ENCODE data around the gene GRAP2. TPM values are rescaled to one million over a fixed set of nuclear protein-coding genes. Genes with fewer than 3 reads are reported as not detected.

The GRAP2 gene
- total RNA-seq, 1 donor from 2014 or later: 2.7 TPM

DNA sequence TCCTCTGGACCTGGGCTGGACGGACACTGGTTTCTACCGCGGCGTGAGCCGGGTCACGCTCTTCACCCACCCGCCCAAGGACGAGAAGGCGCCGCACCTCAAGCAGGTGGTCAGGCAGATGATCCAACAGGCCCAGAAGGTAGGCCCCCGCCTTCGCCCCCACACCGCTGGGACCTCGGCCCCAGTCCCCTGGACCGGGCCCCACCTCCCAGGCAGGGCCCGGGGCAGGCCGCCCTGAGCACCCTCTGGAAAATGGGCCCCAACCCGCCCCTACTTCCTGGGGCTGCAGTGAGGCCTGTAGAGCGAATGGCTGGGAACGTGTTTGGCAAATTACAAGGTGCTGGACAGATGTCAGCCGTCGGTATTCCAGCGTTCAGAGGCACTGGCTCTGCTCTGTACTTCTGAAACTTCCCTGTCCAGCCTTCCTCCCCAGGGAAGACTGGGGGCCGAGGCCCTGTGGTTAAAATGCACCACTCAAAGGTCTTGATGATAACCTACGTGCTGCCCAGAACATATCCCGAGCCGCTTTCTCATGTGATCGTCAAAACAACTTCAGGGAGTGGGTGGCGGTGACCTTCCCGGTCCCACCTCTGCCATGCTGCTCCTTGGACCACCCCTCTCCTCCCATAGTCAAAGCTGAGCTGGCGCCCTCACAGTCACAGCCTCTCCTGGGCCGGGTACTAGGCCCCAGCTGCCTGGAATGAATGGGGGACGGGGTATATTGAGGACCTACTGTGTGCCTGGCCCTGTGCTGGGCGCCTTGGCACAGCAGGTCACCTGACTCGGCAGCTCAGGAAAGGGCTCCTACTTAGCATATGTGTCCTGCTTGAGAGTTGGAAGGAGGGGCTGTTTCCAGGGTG is 94.7 kb downstream of the GRAP2 start:
- DNase-seq: no peak

DNA sequence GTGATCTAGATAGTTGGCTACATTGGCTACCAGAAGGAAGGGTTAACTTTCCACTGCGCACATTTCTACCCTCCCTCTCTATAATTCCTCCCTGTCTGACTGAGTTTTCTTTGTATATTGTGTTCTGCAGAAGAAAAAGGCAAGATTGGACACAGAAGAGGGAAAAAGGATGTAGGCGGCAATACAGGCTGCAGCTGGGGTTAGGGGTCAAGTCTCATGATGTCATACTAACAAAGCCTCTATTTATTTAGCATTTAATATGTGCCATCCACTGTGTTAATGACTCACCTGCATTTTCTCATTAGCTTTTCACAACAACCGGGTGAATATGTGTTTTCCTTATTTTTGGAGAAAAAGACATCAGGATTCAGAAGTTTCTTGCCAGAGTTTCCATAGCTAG is 95.8 kb downstream of the GRAP2 start:
- no peak for DNase-seq

DNA sequence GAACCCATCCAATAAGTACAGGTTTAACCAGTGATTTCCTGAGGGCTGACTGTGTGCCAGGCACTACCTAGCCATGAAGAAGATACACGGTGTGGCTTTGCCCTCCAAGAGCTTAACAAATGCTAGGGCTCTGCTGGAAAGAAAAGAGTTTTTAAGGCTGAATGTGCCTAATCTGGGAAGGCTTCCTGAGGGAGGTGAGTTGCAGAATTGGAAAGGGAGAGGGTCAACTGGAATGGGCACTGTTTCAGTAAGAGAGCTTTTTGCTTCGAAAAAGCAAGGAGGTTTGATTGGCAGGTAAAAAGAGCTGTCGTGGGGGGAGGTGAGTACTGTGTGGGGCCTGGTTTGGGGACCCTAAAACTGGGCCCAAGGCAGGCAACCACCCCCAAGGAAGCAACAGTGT is 96.5 kb downstream of the GRAP2 start:
- no peak for DNase-seq

DNA sequence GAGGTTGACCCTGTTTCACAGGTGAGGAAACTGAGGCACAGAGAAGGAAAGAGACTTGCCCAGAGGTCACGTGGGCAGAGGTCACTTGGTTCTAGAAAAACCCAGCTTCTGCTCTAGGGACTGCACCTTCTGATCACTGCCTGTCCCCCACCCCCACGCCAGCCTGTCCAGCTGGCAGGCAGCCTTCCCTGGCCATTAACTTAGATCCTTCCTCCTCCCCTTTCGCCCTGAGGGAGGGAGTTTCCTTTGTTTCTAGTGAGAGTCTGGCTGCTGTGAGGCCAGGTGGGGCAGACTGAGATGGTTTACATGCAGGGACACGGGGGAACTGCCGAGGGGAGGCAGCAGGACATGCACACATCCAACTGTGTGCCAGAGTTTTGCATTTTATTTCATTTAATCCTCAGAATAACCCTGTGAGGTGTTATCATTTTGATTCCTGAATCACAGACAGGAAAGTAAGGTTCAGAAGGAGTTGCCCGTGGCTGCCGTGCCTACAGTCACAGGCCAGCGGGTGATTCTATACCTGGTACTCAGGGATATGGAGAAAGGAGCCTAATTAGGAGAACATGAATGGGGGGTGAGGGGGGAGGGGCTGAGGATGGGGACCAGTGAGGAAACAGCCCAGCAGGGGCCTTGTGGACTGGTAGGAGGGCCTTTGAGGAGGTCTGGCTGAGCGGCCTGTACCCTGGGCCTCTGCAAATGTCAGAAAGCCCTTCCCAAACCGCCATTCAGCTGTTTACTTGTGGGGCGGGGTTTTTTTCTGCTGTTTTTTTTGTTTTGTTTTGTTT is 97.2 kb downstream of the GRAP2 start:
- no peak for DNase-seq

DNA sequence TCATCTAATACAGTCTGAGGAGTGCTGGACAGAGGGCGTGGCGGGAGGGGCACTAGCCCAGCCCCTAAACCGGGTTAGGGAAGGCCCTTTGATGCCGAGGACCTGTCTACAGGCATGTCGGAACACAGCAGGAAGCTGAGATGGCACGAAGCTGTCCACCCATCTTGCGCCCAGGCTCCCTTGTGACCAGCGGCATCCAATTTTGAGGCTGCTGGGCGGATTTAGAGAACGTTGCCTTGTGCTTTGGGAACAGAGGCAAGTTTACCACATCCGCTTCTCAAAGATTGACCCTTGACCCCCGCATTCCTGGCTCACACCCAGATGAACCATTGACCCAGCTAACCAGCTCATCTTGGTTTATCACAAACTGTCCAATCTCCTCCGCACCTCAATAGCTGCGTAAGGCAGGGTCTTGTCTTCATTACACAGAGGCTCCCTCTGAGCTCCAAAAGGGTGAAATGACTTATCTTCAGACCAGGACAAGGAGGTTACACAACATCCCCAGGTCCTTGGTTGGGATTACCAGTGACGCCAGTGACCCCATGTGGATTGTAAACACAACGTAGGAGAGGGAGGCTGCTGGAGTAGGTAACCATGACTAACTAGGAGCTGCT is 98.4 kb downstream of the GRAP2 start:
- DNase-seq: no peak

DNA sequence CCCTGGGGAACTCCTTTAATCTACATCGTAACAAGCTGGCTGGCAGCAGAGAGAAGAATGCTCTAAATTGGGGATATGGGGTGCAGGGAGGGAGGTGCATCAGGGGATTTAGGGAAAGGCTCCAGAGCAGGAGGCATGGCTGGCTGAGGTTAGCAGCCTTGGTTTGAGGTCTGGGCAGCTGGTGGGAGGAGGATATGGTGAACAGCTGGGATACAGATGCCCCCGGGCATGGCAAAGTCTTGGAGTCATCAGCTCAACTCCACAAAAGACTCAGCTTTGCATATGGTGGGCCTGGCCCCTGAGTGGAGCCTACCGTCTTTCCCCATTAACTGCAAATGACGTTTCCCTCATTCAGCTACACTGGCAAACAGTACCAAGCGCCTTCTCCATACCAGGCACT is 99.3 kb downstream of the GRAP2 start:
- no peak for DNase-seq

DNA sequence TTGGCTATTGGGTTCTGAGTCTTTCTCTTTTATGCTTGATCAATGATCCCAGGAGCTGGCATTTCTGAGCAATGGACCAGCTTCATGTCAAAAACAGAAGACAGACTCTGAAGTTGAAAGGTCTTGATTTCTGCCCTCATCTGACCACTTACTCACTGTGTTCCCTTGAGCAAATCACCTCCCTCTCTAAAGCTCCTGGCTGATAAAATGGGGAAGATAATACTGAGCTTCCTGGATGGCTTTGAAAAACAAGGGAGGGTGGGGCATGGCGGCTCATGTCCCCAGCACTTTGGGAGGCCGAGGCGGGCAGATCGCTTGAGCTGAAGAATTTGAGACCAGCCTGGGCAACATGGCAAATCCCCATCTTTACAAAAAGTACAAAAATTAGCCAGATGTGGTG is 100.2 kb downstream of the GRAP2 start:
- DNase-seq: no peak

DNA sequence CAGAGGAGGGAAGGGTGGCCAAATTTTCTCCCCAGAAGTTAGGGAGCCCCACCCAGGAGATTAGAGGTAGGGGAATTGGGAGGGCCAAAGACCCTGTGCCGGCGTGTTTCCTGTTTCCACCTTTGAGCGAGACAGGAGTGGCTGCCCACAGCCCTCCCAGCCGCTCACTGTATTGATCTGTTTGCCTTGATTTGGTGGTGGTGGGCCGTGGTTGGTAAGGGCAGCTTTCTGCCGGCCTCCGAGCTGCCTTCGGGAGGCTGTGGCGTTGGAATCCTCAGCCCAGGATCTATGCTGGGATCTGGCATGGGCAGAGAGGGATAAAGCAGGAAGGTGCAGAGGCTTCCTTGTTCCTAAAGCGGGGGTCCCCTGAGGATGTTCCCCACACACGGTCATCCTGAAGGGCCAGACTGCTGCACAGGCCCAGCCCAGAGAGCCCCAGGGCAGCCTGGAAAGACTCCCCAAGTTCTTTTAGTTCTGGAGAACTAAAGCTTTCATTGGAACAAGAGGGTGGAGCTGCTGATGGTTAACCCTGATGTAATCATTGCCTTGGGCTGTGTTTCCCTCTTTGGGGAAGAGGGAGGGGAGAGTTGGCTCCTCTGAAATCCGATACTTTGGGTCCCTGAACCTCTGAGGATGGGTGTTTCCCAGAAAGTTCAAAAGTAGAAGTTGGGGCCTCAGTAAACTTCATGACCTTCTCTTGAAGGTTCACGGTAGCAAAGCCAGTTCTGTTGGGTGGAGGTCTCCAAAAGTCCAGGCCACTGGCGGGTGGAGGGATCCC is 101.1 kb downstream of the GRAP2 start:
- DNase-seq: no peak

DNA sequence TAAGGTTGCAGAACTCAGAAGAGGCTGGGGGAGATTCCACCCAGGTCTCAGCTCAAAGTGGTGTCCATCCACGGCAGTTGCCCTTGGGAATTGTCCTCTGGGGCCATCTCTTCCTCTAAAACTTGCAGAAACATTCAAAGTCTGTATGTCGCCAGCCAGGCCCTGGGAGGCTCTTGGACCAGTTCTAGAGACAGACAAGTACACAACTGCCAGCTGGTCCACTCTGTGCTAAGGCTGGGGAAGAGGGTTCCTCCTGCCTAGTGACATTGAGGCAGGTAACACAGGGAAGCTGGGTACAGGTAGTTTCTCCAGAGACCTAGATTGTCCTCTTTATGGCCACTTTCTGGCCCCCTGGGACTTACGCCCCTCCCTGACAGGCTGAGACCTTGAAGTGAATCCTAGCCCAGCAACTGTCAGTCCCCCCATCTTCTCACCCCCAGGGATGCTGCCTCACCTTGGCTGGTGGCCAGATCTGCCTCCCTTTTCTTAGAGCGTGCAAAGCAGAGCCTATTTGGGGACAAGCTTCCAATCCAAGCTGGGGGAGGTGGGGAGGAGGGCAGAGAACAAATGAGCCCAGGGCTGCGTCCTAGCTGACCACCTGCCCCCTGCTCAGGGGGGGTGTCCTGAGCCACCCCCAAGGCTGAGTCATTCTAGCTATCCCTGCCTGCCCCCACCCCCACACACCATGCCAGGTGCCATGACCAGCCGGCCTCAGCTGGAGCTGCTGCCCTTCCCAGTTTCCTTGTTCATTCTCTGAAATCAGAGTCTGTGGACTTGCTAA is 102.2 kb downstream of the GRAP2 start:
- DNase-seq: no peak

DNA sequence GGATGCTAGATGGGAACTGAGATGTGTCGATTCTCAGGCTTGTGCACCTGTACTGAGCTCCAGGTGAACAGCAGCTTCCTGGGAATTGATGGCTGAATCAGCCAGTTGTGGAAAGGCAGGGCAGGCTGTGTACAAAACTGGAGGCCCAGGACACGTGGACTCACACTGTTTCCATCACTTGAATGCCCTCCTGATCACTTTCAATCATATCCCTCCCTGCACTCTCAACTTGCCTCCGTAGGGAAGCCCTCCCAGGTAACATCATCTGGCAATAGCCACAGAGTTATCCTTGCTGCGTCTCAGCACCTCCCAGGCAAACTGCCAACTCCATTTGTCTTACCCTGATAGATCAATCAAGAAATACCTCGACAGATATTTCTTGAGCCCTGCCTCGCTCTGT is 104.0 kb downstream of the GRAP2 start:
- no peak for DNase-seq

DNA sequence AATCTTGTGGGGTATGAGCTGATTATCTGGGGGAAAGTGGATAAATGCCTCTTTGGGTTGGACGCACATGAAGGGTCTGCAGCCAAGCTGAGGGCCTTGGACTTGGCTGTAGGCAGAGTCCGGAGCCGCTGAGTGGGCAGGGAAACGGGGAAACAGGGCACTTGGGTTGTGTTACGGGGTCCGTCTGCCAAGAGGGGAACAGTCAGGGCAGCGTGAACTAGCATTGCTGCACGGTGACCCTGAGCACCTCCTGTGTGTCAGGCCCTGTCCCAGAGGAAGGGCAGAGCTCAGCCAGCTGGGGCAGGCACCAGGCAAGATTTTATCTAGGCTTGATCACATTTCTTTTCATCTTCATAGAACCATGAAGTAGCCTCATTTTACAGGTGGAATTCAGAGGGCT is 105.8 kb downstream of the GRAP2 start:
- DNase-seq: no peak

DNA sequence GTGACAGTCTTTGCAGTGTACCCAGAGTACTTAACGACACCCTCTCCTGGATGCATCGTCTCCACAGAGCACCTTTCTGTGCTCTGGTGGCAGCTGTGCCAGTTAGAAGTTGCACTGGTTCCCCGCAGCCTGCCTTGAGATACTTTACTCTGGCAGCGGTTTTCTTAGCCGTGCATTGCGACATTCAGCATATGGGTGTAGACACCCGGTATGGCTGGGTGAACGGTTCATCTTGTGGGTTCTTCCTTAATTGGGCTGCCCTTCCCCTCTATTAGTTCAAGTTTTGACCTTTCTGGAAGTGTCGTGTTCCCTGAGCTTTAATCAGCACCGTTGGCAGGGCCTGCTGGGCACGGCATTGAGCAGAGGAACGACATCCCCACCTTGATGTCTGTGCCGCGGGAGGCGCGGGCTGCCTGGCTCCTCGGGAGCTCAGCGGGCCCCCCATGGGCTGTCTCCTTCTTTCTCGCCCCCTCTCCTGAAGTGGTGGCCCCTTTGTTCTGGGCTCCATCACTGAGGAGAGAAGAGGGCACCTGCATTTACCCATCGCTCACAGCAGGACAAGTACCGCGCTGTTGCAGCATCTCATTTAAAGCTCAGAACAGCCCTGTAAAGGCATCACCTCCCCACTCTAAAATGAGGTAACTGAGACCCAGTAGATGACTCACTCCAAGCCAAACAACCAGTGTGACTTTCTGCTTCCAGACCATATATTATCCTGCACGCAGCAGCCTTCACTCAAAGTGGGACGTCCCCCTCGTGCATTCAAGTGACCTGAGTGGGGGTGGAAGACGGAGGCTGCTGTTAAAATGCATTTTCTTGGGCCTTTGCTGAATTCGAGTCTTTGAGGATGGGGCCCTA is 107.2 kb downstream of the GRAP2 start:
- DNase-seq: no peak

DNA sequence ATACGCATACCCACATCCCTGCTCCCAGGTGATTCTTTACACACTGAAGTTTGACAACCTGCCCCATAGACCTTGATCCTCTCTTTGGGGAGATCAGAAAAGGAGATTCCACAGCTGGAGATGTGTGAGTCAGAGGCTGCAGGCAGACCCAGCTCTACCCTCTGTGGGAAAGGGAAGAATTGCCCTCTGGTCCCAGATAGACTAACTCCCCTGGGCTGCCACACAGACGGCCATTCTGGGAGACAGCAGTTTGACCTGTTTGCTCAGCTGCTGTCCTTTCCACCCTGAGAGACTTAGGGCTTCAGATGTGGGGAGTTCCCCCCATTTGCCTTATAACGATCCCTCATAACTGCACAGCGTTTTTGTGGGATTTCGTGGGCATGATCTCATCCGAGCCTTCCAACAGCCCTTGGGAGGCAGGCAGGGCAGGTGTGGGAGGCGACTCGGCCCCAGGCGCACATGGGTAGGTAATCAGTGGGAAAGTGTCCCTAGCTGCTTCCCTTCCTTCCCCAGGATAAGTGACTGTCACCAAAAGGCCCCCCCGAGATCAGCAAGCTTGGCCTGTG is 107.9 kb downstream of the GRAP2 start:
- DNase-seq: no peak

DNA sequence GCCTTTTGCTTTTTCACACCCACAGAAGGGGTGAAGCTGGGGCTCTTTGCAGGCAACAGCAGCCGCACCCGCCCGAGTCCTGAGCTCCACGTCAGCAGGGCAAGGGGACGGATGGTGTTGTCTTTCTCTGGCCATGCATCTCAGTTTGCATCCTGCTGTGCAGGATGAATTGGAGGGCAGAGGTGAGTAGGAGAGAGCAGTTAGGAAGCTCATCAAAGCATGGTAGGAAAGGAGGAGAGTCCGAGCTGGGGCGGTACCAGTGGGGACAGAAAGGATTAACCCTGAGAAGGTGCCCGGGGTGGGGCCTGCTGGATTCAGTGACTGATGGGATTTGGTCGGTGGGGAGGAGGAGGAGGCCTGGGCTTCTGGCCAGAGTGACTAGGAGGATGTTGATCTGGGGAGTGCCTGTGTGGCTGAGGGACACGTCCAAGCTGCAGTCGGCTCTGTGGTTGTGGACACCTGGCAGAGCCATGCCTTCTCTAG is 108.4 kb downstream of the GRAP2 start:
- no peak for DNase-seq

DNA sequence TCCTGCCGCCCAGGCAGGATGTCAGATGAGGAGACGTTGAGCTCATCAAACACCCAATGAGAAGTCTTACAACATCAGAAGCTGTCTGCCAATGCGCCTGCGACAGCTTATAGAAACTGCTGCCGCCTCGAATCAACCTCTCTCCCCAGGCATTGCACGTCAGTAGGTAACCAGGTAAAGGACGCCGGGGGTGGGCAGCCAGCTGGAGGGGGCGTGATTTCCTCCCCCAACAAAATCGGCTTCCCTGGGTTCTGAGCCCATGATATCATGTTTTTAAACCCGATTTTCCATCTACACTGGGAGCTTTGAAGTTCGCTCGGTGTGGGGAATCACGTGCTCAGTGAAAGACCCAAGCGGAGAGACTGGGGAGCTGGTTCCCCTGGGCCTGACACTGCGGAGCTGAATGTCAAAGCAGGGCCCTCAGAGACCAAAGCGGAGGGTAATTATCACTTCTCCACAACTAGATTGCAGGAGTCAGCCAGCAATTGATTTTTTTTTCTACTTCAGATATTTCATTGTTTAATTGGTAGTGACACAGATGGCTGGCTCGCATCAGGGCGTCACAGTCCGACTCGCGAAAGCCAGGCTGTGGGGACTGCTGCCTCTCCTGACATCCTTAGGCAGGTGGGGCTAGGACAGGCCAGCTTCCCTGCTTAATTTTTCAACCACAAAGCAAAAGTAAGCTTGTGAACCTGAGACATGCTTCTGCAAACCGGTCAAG is 109.2 kb downstream of the GRAP2 start:
- no peak for DNase-seq

DNA sequence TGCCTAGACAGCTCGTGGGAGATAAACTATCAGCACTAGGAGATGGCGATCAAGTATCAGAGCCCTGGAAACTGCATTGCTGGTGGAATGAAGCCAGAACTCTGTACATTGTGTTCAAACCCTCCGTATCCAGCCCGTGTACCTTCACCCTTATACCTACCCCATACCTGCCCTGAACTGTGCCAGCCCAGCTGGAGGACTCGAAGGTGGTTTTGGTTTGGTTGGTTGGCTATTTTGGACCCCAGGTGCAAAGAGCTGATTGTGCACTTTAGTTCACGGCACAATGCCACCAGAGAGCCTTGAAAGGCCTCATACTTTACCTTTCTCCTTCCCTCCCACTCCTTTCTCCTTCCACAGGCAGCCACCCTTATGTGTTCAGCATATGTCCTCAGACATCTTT is 109.9 kb downstream of the GRAP2 start:
- no peak for DNase-seq

DNA sequence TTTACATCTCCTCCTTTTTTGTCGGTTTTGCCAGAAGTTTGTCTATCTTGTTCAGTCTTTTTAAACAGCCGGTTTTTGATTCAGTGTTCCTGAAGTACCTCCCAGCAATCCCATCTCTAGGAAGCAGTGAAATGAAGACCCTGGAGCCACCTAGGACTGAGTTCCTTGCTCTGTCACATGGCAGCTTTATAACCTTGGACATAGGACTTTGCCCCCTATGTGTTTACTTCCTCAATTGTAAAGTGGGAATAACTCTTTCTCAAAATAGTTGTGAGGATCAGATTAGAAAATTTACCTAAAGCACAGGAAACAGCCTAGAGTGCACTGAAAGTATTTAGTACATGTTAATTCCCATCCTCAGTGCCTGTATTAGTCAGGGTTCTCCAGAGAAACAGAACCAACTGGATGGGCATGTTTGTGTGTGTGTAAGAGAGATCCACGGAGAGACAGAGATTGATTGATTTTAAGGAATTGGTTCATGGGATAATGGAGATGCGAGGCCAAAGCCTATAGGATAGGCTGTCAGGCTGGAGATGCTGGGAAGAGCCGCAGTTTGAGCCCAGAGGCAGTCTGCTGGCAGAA is 113.9 kb downstream of the GRAP2 start:
- no peak for DNase-seq

DNA sequence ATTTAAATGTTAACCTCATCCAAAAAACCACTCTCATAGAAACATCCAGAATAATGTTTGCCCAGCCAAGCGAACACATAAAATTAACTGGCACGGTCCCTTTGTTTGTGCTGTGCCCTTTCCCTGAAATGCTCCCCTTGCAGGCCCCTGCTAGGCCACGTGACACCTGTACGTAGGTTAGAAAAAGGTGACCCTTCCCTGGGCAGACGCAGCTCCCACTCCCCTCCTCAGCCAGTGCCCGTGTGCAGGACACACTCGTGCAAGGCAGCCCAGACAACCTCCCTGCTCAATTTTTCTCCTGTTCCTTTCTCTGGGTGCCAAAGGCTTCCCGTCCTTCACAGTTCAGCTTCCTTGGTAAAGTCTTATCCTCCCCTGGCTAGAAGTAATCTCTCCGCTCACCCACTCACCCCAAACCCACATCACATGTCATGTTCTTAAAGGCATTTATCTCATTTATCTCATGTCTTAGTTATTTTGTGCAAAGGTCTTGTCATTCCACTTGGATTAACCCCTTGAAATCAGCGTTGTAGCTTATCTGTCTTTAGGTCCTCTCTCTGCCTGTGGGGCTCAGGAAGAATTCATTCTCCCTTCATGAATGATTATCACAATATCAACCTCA is 114.6 kb downstream of the GRAP2 start:
- no peak for DNase-seq

DNA sequence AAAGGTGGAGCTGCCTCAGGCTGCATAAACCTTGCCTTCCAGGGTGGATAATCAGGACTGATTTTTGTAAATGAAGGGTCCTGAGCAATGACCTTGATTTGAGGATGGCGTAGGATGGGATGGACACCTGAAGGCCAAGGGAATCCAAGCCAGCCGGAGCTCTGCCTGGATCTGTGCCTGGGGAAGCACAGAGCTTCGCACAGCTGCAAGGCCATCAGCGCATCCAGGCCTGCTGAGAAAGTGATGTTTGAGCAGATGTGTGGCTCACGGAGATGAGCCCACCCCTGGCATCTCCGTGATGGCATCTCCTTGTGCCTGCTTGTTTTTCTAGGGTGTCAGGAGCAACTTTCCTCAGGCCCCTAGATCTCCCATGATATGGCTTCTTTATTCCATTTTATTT is 117.2 kb downstream of the GRAP2 start:
- no peak for DNase-seq
